Gastroesophageal sphincter (tissue), 4 donors: Measurements from ENCODE around the gene KCTD10. TPM values are rescaled to one million over a fixed set of nuclear protein-coding genes. Genes with fewer than 3 reads are reported as not detected.

ENCODE experiments used
- ATAC-seq: fragments of 150-250 bp; one replicate; pipeline ENCODE4 v1.9.1; 2016; ENCODE audit warnings: mild to moderate bottlenecking, moderate library complexity
- H3K27ac ChIP-seq, 4 donors: fragments of 200-600 bp; sonication (generic) in 3 of 4; 1 replicate in 3 of 4; 2 replicates in 1 of 4; pipeline ENCODE4 v1.5.1; 2016 to 2019
- H3K27me3 ChIP-seq: fragments of 200-600 bp; sonication (generic); one replicate; pipeline ENCODE4 v1.5.1; 2019
- H3K36me3 ChIP-seq, 2 donors: fragments of 200-600 bp; sonication (generic); one replicate each; pipeline ENCODE4 v1.5.1; 2019; ENCODE audit warnings: control low read depth in 1 of 2
- H3K4me1 ChIP-seq, 3 donors: fragments of 200-600 bp; sonication (generic); 1 replicate in 2 of 3; 2 replicates in 1 of 3; pipeline ENCODE4 v1.5.1; 2016 to 2019; ENCODE audit warnings: control low read depth in 2 of 3
- H3K4me3 ChIP-seq, 2 donors: fragments of 200-600 bp; sonication (generic); one replicate each; pipeline ENCODE4 v1.5.1; 2019; ENCODE audit warnings: mild to moderate bottlenecking in 1 of 2, moderate library complexity in 1 of 2
- H3K9me3 ChIP-seq, 3 donors: fragments of 200-600 bp; sonication (generic); one replicate each; pipeline ENCODE4 v1.5.1; 2017 to 2019; ENCODE audit warnings: control low read depth in 2 of 3
- CTCF ChIP-seq, 4 experiments: fragments of 200-600 bp in 2 of 4; fragments of 450-650 bp in 2 of 4; sonication (generic) in 1 of 4; IDR thresholded peaks; one replicate each; pipeline ENCODE4 v1.5.1; 2017 to 2019; ENCODE audit warnings: antibody characterized with exemption in 4 of 4, mild to moderate bottlenecking in 2 of 4, moderate library complexity in 2 of 4
- EP300 ChIP-seq: sonication (generic); formaldehyde crosslinking; IDR thresholded peaks from one replicate; pipeline ENCODE4 v1.6.1; 2017; ENCODE audit warnings: antibody characterized with exemption, mild to moderate bottlenecking
- POLR2A ChIP-seq, 2 donors: fragments of 450-650 bp; IDR thresholded peaks; one replicate each; pipeline ENCODE4 v1.6.1; 2017; ENCODE audit warnings: antibody characterized with exemption in 2 of 2, mild to moderate bottlenecking in 2 of 2, moderate library complexity in 1 of 2
- POLR2AphosphoS5 ChIP-seq: sonication (generic); formaldehyde crosslinking; IDR thresholded peaks from one replicate; pipeline ENCODE4 v1.6.1; 2017; ENCODE audit warnings: antibody characterized with exemption
- WGBS, 2 donors: methylation state at CpG; one replicate each; pipeline ENCODE4 v1.1.5; 2018; ENCODE audit warnings: low coverage in 1 of 2; 5-methylcytosine and 5-hydroxymethylcytosine counted together
- total RNA-seq, 4 donors: library from RNA; depleted of rRNA; stranded (reverse); fragments of >200 nt; gene quantifications; one replicate each; pipeline ENCODE4 v1.1.0, GENCODE V29; 2016

Gene KCTD10
- total RNA-seq: 100 to 1,000 TPM in 1 of 4 donors, 10 to 100 TPM in 3; 76.8 to 104 (median 94.5) TPM

GRCh38 chr12:109477185-109477962 is at the start of gene KCTD10, which contains the start of gene UBE3B:
Gene KCTD10 (minus strand): TSS chr12:109477300. CDS start chr12:109477262, 38 bp downstream.
Gene UBE3B (plus strand): TSS chr12:109477634. CDS start chr12:109483552, 5,918 bp downstream.
- H3K27ac ChIP-seq: peak within 1 kb of the TSS; percentile 88 to 98 (median 94)
- H3K27me3 ChIP-seq: no peaks in the 10 kb centered on the region
- TF ChIP-seq POLR2A (IDR thresholded peaks at IDR 0.05): peak; percentile 39 to 50
- TF ChIP-seq POLR2AphosphoS5: peak; percentile 83
- TF ChIP-seq EP300: no peak
- peak in 2 of 4 experiments; percentile 32 to 53 for TF ChIP-seq CTCF (IDR thresholded peaks at IDR 0.05)
- peak; percentile 98 for ATAC-seq
- peak within 1 kb of the TSS; percentile 91 to 94 for H3K4me3 ChIP-seq
- WGBS, 2 donors: 0 to 2% methylated on average over 6 to 10 of the region's 54 CpGs
- H3K36me3 ChIP-seq: peaks cover 0 to 9% of the 10 kb centered on the region in 2 donors
- no peaks in the 10 kb centered on the region for H3K9me3 ChIP-seq
- H3K4me1 ChIP-seq: peaks cover 2 to 72% (median 24%) of the 10 kb centered on the region in 3 donors

GRCh38 chr12:109525279-109525585 is 48.1 kb upstream of the KCTD10 start:
- TF ChIP-seq CTCF (IDR thresholded peaks at IDR 0.05) (no peak), EP300 (no peak), POLR2A (IDR thresholded peaks at IDR 0.05) (no peak), POLR2AphosphoS5 (no peak)
- H3K4me3 ChIP-seq: no peak overlapping the region
- WGBS, 2 donors: 89 to 100% methylated on average over 1 to 3 of the region's 3 CpGs

GRCh38 chr12:109524466-109525278 is 47.6 kb upstream of the KCTD10 start:
- no peak for ATAC-seq
- Histone ChIP-seq H3K27me3 (no peaks in the 10 kb centered on the region), H3K9me3 (no peaks in the 10 kb centered on the region), H3K4me3 (no peak overlapping the region), H3K27ac (no peak overlapping the region), H3K4me1 (no peaks in the 10 kb centered on the region), H3K36me3 (peaks cover 0 to 100% of the 10 kb centered on the region in 2 donors)
- 79 to 90% methylated on average over 8 to 9 of the region's 26 CpGs for WGBS, 2 donors
- TF ChIP-seq CTCF (IDR thresholded peaks at IDR 0.05) (no peak), POLR2AphosphoS5 (no peak), EP300 (no peak), POLR2A (IDR thresholded peaks at IDR 0.05) (no peak)

More at GRCh38 chr12:109525279-109525585, 48.1 kb upstream of the KCTD10 start:
- no peaks in the 10 kb centered on the region for H3K9me3 ChIP-seq
- no peak for ATAC-seq
- no peaks in the 10 kb centered on the region for H3K27me3 ChIP-seq
- no peaks in the 10 kb centered on the region for H3K4me1 ChIP-seq
- H3K27ac ChIP-seq: no peak overlapping the region
- peaks cover 0 to 100% of the 10 kb centered on the region in 2 donors for H3K36me3 ChIP-seq

- no CpG with 5 or more reads among the region's 5 CpGs for WGBS, 2 donors
- no peaks in the 10 kb centered on the region for H3K27me3 ChIP-seq
- peaks cover 0 to 100% of the 10 kb centered on the region in 2 donors for H3K36me3 ChIP-seq
- no peak overlapping the region for H3K4me3 ChIP-seq
- no peaks in the 10 kb centered on the region for H3K9me3 ChIP-seq
- peaks cover 0 to 9% (median 2%) of the 10 kb centered on the region in 3 donors for H3K4me1 ChIP-seq
- no peak for ATAC-seq
- H3K27ac ChIP-seq: no peak overlapping the region
- TF ChIP-seq EP300: no peak
- no peak for TF ChIP-seq POLR2AphosphoS5
- TF ChIP-seq CTCF (IDR thresholded peaks at IDR 0.05): no peak
- TF ChIP-seq POLR2A (IDR thresholded peaks at IDR 0.05): no peak
Observed at GRCh38 chr12:109523504-109523903, 46.4 kb upstream of the KCTD10 start.
